Measurements from ENCODE around the gene PTPRD.

PTPRD gene

GRCh38 chr9:8782237-8782636 lies 1830.6 kb downstream of the PTPRD start:
- Histone ChIP-seq H3K9me3 (ENCODE audit: control insufficient read depth, insufficient read depth, low read depth, low read length) (no peaks in the 10 kb centered on the region), H3K36me3 (ENCODE audit: control insufficient read depth in 2 of 2, insufficient read depth in 1 of 2, low read length in 2 of 2) (no peaks in the 10 kb centered on the region), H3K4me3 (ENCODE audit: low read depth, low read length) (no peak overlapping the region), H3K4me1 (ENCODE audit: control insufficient read depth, insufficient read depth, low read length) (peaks cover 18% of the 10 kb centered on the region), H3K27ac (ENCODE audit: extremely low read depth, low read depth, low read length) (no peak overlapping the region)
- ChIA-PET CTCF (interaction anchor here (0.7 to 1.2 kb wide), 2 partner anchors 9 to 27 kb away, joined by 3 read pairs; no protein-coding TSS in a partner anchor), POLR2A (no interaction called here)
- TF ChIP-seq ZSCAN5A (tag by site-specific recombination; IDR thresholded peaks at IDR 0.05) (no peak), ATF2 (tag by site-specific recombination; IDR thresholded peaks at IDR 0.05; ENCODE audit: low read depth) (no peak), ZNF138 (tag by site-specific recombination; IDR thresholded peaks at IDR 0.05; ENCODE audit: borderline replicate concordance) (no peak), AEBP2 (tag by site-specific recombination; IDR thresholded peaks at IDR 0.05; ENCODE audit: borderline replicate concordance) (no peak), ZBTB17 (tag by site-specific recombination; IDR thresholded peaks at IDR 0.05) (no peak), IKZF3 (tag by site-specific recombination; IDR thresholded peaks at IDR 0.05) (no peak), ZNF133 (tag by site-specific recombination; IDR thresholded peaks at IDR 0.05) (no peak), ZNF623 (tag by site-specific recombination; IDR thresholded peaks at IDR 0.05) (no peak), ZSCAN4 (tag by site-specific recombination; IDR thresholded peaks at IDR 0.05) (no peak), ZBTB1 (tag by site-specific recombination; IDR thresholded peaks at IDR 0.05) (no peak), YY1 (tag by site-specific recombination; IDR thresholded peaks at IDR 0.05) (no peak), ZXDB (tag by site-specific recombination; IDR thresholded peaks at IDR 0.05) (no peak), ZNF416 (tag by site-specific recombination; IDR thresholded peaks at IDR 0.05) (no peak), KLF1 (tag by site-specific recombination; IDR thresholded peaks at IDR 0.05) (no peak), ZNF529 (tag by site-specific recombination; IDR thresholded peaks at IDR 0.05; ENCODE audit: insufficient replicate concordance) (no peak), HOXA7 (CRISPR knock-in tag; IDR thresholded peaks at IDR 0.05; ENCODE audit: borderline replicate concordance) (no peak), ZNF777 (tag by site-specific recombination; IDR thresholded peaks at IDR 0.05; ENCODE audit: borderline replicate concordance) (no peak), ZNF530 (tag by site-specific recombination; IDR thresholded peaks at IDR 0.05; ENCODE audit: low read depth) (no peak), ZNF350 (tag by site-specific recombination; IDR thresholded peaks at IDR 0.05) (no peak), KLF16 (tag by site-specific recombination; IDR thresholded peaks at IDR 0.05) (no peak)

- H3K9me3 ChIP-seq (ENCODE audit: control insufficient read depth, insufficient read depth, low read depth, low read length), result no peaks in the 10 kb centered on the region
- ChIA-PET POLR2A (no interaction called here), CTCF (interaction anchor here (0.6 to 1.2 kb wide), 3 partner anchors 15 to 62 kb away, joined by 3 read pairs; no protein-coding TSS in a partner anchor)
- no peak for TF ChIP-seq ZNF404 (tag by site-specific recombination; IDR thresholded peaks at IDR 0.05)
- no peak for TF ChIP-seq ZFP37 (tag by site-specific recombination; IDR thresholded peaks at IDR 0.05)
- no peak overlapping the region for H3K4me3 ChIP-seq (ENCODE audit: low read depth, low read length)
- no peak overlapping the region for H3K27ac ChIP-seq (ENCODE audit: extremely low read depth, low read depth, low read length)
- H3K36me3 ChIP-seq (ENCODE audit: control insufficient read depth in 2 of 2, insufficient read depth in 1 of 2, low read length in 2 of 2), result no peaks in the 10 kb centered on the region
- peaks cover 18% of the 10 kb centered on the region for H3K4me1 ChIP-seq (ENCODE audit: control insufficient read depth, insufficient read depth, low read length)
Observed at GRCh38 chr9:8781458-8781857, 1831.3 kb downstream of the PTPRD start.
